GM12878 (cell line): ENCODE data around the gene PLPP3. TPM values are rescaled to one million over a fixed set of nuclear protein-coding genes. Genes with fewer than 3 reads are reported as not detected.

Experiments
- CTCF ChIP-seq, 3 experiments: IDR thresholded peaks in 2 of 3; conservative IDR thresholded peaks in 1 of 3; 2 replicates each; pipeline ENCODE4 v1.5.1; 2011; ENCODE audit warnings: low read depth in 3 of 3, low read length in 3 of 3, mild to moderate bottlenecking in 3 of 3, control low read depth in 2 of 3, moderate library complexity in 2 of 3, inconsistent platforms in 1 of 3, mixed read lengths in 1 of 3; ENCODE audit not compliant: control insufficient read depth in 2 of 3, insufficient read depth in 1 of 3; ENCODE audit errors: extremely low read depth in 1 of 3
- ETV6 ChIP-seq, 2 experiments: fragments of 450-650 bp in 1 of 2; IDR thresholded peaks in 1 of 2; conservative IDR thresholded peaks in 1 of 2; 2 replicates each; pipeline ENCODE4 v1.6.1; 2014; ENCODE audit warnings: antibody characterized with exemption in 1 of 2, borderline replicate concordance in 1 of 2, low read depth in 1 of 2, mild to moderate bottlenecking in 1 of 2, moderate library complexity in 1 of 2
- HCFC1 ChIP-seq: fragments of 150-350 bp; IDR thresholded peaks from 2 replicates; pipeline ENCODE4 v1.6.1; 2014; ENCODE audit warnings: low read length
- KLF5 ChIP-seq: fragments of 450-650 bp; IDR thresholded peaks from 2 replicates; pipeline ENCODE4 v1.6.1; 2014; ENCODE audit warnings: mild to moderate bottlenecking; ENCODE audit not compliant: partially characterized antibody
- MYB ChIP-seq: fragments of 150-350 bp; IDR thresholded peaks from 2 replicates; pipeline ENCODE4 v1.6.1; 2014; ENCODE audit warnings: mild to moderate bottlenecking, low read depth, low read length, borderline replicate concordance
- NFXL1 ChIP-seq: fragments of 450-650 bp; IDR thresholded peaks from 2 replicates; pipeline ENCODE4 v1.6.1; 2017; ENCODE audit warnings: antibody characterized with exemption, mild to moderate bottlenecking, borderline replicate concordance
- NKRF ChIP-seq: fragments of 450-650 bp; conservative IDR thresholded peaks from 2 replicates; pipeline ENCODE4 v1.6.1; 2017; ENCODE audit warnings: mild to moderate bottlenecking, moderate library complexity
- NR2C2 ChIP-seq: IDR thresholded peaks from 2 replicates; pipeline ENCODE4 v1.6.1; 2011; ENCODE audit warnings: borderline replicate concordance, low read depth; ENCODE audit not compliant: control insufficient read depth, insufficient read length
- PKNOX1 ChIP-seq: fragments of 450-650 bp; IDR thresholded peaks from 2 replicates; pipeline ENCODE4 v1.6.1; 2016; ENCODE audit warnings: mild to moderate bottlenecking
- RAD51 ChIP-seq: fragments of 450-650 bp; IDR thresholded peaks from 2 replicates; pipeline ENCODE4 v1.6.1; 2016; ENCODE audit warnings: moderate library complexity, mild to moderate bottlenecking, inconsistent platforms
- RB1 ChIP-seq: fragments of 450-650 bp; formaldehyde crosslinking; IDR thresholded peaks from 2 replicates; pipeline ENCODE4 v1.6.1; 2017; ENCODE audit warnings: mild to moderate bottlenecking, borderline replicate concordance
- RFX5 ChIP-seq: IDR thresholded peaks from 2 replicates; pipeline ENCODE4 v1.6.1; 2011; ENCODE audit warnings: low read depth, low read length, improper control_type of control experiment
- SREBF2 ChIP-seq: IDR thresholded peaks from 2 replicates; pipeline ENCODE4 v1.6.1; 2012; ENCODE audit warnings: mild to moderate bottlenecking, low read length
- SUPT20H ChIP-seq: IDR thresholded peaks from 2 replicates; pipeline ENCODE4 v1.6.1; 2011; ENCODE audit warnings: low read depth, mild to moderate bottlenecking, low read length, moderate library complexity, borderline replicate concordance; ENCODE audit not compliant: control insufficient read depth
- TBL1XR1 ChIP-seq: IDR thresholded peaks from 2 replicates; pipeline ENCODE4 v1.6.1; 2012; ENCODE audit warnings: low read depth, low read length, improper control_type of control experiment
- USF1 ChIP-seq: IDR thresholded peaks from 2 replicates; pipeline ENCODE4 v1.6.1; 2011; ENCODE audit warnings: borderline replicate concordance, low read depth, mild to moderate bottlenecking, moderate library complexity, mixed read lengths, low read length; ENCODE audit not compliant: insufficient read depth; ENCODE audit errors: extremely low read length
- ZBTB33 ChIP-seq: fragments of 450-650 bp; IDR thresholded peaks from 2 replicates; pipeline ENCODE4 v1.6.1; 2017; ENCODE audit warnings: mild to moderate bottlenecking
- ZZZ3 ChIP-seq: IDR thresholded peaks from 2 replicates; pipeline ENCODE4 v1.6.1; 2011; ENCODE audit warnings: low read depth; ENCODE audit not compliant: control insufficient read depth, insufficient read length
- polyA plus RNA-seq, 11 experiments: library from polyadenylated mRNA; depleted of rRNA in 4 of 11; unstranded in 6 of 11; stranded (reverse) in 5 of 11; fragments of >200 nt; fragmentation: Nextera tagmentation in 4 of 11; fragmentation: Illumina TruSeq in 1 of 11; extraction: Ambion mirVana in 4 of 11; extraction: Trizol in 1 of 11; gene quantifications; 1 replicate in 1 of 11; 2 replicates in 10 of 11; pipeline versions ENCODE4 v1.2.1 to v1.2.3, GENCODE V29; 2011 to 2016; ENCODE audit warnings: inconsistent platforms in 2 of 11, missing spikeins in 2 of 11, low read depth in 1 of 11
- total RNA-seq, 4 experiments: library from RNA; depleted of rRNA in 3 of 4; stranded (reverse); fragments of >200 nt in 3 of 4; fragmentation: Illumina TruSeq in 1 of 4; extraction: Trizol in 1 of 4; gene quantifications; 2 replicates each; pipeline versions ENCODE4 v1.2.1 to v1.2.3, GENCODE V29; 2013 to 2021

PLPP3 gene
- total and polyA plus RNA-seq, 10 of the 15 experiments (the other 5 are each of a cell fraction or from before 2014, with no cell fraction given), result 6.4 to 26.8 (median 9.5) TPM

- 0 out of 2 replicates have a peak, but pooled peaks have one; percentile 20 for TF ChIP-seq NKRF
- TF ChIP-seq ZZZ3, result no peak
- TF ChIP-seq NR2C2, result no peak
- TF ChIP-seq SUPT20H, result no peak
- peak; percentile 96 for TF ChIP-seq NFXL1
- no peak for TF ChIP-seq TBL1XR1
- TF ChIP-seq KLF5, result no peak
- no peak for TF ChIP-seq MYB
- no peak for TF ChIP-seq RB1
- TF ChIP-seq ETV6 (conservative IDR thresholded peaks at IDR 0.05 in 1 of 2, IDR thresholded peaks at IDR 0.05 in 1 of 2; ENCODE audit: borderline replicate concordance in 1 of 2, low read depth in 1 of 2), result no peak
- no peak for TF ChIP-seq ZBTB33
- no peak for TF ChIP-seq USF1
- TF ChIP-seq HCFC1, result no peak
- TF ChIP-seq PKNOX1, result no peak
- TF ChIP-seq RFX5, result no peak
- no peak for TF ChIP-seq RAD51
- peak in 2 of 3 experiments; percentile 27 to 32; a peak in 4 of 6 replicates for TF ChIP-seq CTCF (IDR thresholded peaks at IDR 0.05 in 2 of 3, conservative IDR thresholded peaks at IDR 0.05 in 1 of 3; ENCODE audit: control insufficient read depth in 2 of 3, extremely low read depth in 1 of 3, insufficient read depth in 1 of 3, low read depth in 3 of 3, low read length in 3 of 3)
- TF ChIP-seq SREBF2, result no peak
Measured at GRCh38 chr1:56578963-56579875, at the start of gene PLPP3 (continued).
